Endothelial cell of umbilical vein (primary cell): Measurements from ENCODE around the gene PAN3. TPM values are rescaled to one million over a fixed set of nuclear protein-coding genes. Genes with fewer than 3 reads are reported as not detected.

Source experiments
- BruUV-seq: library from RNA; stranded (reverse); fragments of 400-500 nt; replicated peaks from 2 replicates; lab custom pipeline; 2021; lab: Mats Ljungman, UMichigan
- CTCF ChIA-PET: fragments of 300-600, 350-600 bp; sonication (Branson Sonifier 250); formaldehyde crosslinking; loops from one replicate; lab custom pipeline; 2021; ENCODE audit warnings: antibody characterized with exemption, inconsistent platforms; lab: Charles Lee
- POLR2A ChIA-PET: fragments of 300-600, 350-600 bp; sonication (Branson Sonifier 250); formaldehyde crosslinking; loops from one replicate; lab custom pipeline; 2021; ENCODE audit warnings: antibody characterized with exemption, inconsistent platforms; lab: Charles Lee
- DNase-seq: peaks from one replicate; pipeline ENCODE4 v3.0.0-alpha.2; 2011; ENCODE audit warnings: low read depth, low spot score
- FAIRE-seq: peaks from 2 replicates; lab custom pipeline; 2011; peaks lifted over from hg19 to GRCh38; lab: Jason Lieb, UNC
- H2AFZ ChIP-seq: 2 replicates; pipeline ENCODE4 v1.6.0; 2012; ENCODE audit warnings: low read depth, low read length, control low read depth, inconsistent platforms
- H3K27ac ChIP-seq: 2 replicates; pipeline ENCODE4 v1.5.1; 2011; ENCODE audit warnings: low read depth, mild to moderate bottlenecking, control low read depth, low read length, moderate library complexity; ENCODE audit not compliant: insufficient read depth
- H3K27me3 ChIP-seq, 2 experiments: 2 replicates each; pipeline versions ENCODE4 v1.6.0 to v1.6.1; 2011; ENCODE audit warnings: low read length in 2 of 2, mixed read lengths in 1 of 2; ENCODE audit not compliant: control insufficient read depth in 2 of 2, insufficient read depth in 2 of 2
- H3K36me3 ChIP-seq, 2 experiments: 2 replicates in 1 of 2; 3 replicates in 1 of 2; pipeline ENCODE4 v1.5.1; 2011; ENCODE audit warnings: low read length in 2 of 2, mild to moderate bottlenecking in 1 of 2, moderate library complexity in 1 of 2; ENCODE audit not compliant: control insufficient read depth in 2 of 2, insufficient read depth in 2 of 2; ENCODE audit errors: extremely low read depth in 1 of 2
- H3K4me1 ChIP-seq: 3 replicates; pipeline ENCODE4 v1.5.1; 2011; ENCODE audit warnings: mild to moderate bottlenecking, low read length; ENCODE audit not compliant: control insufficient read depth, insufficient read depth; ENCODE audit errors: extremely low read depth
- H3K4me2 ChIP-seq: 2 replicates; pipeline ENCODE4 v1.6.1; 2011; ENCODE audit warnings: low read length, control low read depth, mixed read lengths; ENCODE audit not compliant: insufficient read depth
- H3K4me3 ChIP-seq, 3 experiments: fragments of 200-600 bp in 1 of 3; sonication (generic), shearing (Covaris generic) in 1 of 3; replicated peaks in 1 of 3; 2 replicates each; pipeline ENCODE4 v1.5.1; 2011 to 2016; ENCODE audit warnings: control low read depth in 3 of 3, low read length in 3 of 3, mild to moderate bottlenecking in 2 of 3, inconsistent platforms in 1 of 3, low read depth in 1 of 3, moderate library complexity in 1 of 3; ENCODE audit not compliant: insufficient read depth in 1 of 3
- H3K79me2 ChIP-seq: 2 replicates; pipeline ENCODE4 v1.6.0; 2012; ENCODE audit warnings: low read length, inconsistent platforms; ENCODE audit not compliant: control insufficient read depth, insufficient read depth
- H3K9ac ChIP-seq: replicated peaks from 2 replicates; pipeline ENCODE3; 2011; ENCODE audit warnings: low read length, control low read depth; ENCODE audit not compliant: insufficient read depth; ENCODE audit errors: extremely low read depth
- H3K9me1 ChIP-seq: replicated peaks from 3 replicates; pipeline ENCODE4 v1.6.0; 2011; ENCODE audit warnings: mild to moderate bottlenecking, low read length; ENCODE audit not compliant: control insufficient read depth, insufficient read depth; ENCODE audit errors: extremely low read depth
- H3K9me3 ChIP-seq: replicated peaks from 2 replicates; pipeline ENCODE4 v1.5.1; 2012; ENCODE audit warnings: low read length, inconsistent platforms; ENCODE audit not compliant: control insufficient read depth, insufficient read depth
- H4K20me1 ChIP-seq: replicated peaks from 2 replicates; pipeline ENCODE3; 2011; ENCODE audit warnings: mild to moderate bottlenecking, low read length; ENCODE audit not compliant: control insufficient read depth, insufficient read depth; ENCODE audit errors: extremely low read depth
- EZH2 ChIP-seq: IDR thresholded peaks from 2 replicates; pipeline ENCODE4 v1.6.1; 2012; ENCODE audit warnings: borderline replicate concordance, low read depth, mild to moderate bottlenecking, moderate library complexity, low read length, inconsistent platforms; ENCODE audit not compliant: severe bottlenecking
- FOS ChIP-seq: IDR thresholded peaks from 2 replicates; pipeline ENCODE4 v1.6.1; 2011; ENCODE audit warnings: mild to moderate bottlenecking, low read length, moderate library complexity, borderline replicate concordance; ENCODE audit not compliant: insufficient read depth
- GATA2 ChIP-seq: IDR thresholded peaks from 2 replicates; pipeline ENCODE4 v1.7.0; 2011; ENCODE audit warnings: low read depth, mild to moderate bottlenecking, moderate library complexity, mixed read lengths, low read length; ENCODE audit not compliant: insufficient read length, insufficient read depth
- JUN ChIP-seq: IDR thresholded peaks from 2 replicates; pipeline ENCODE4 v1.6.1; 2011; ENCODE audit warnings: borderline replicate concordance, low read depth; ENCODE audit not compliant: insufficient read length, insufficient read depth
- MYC ChIP-seq: IDR thresholded peaks from one replicate; pipeline ENCODE4 v1.6.1; 2011; ENCODE audit warnings: mild to moderate bottlenecking, low read depth, low read length
- POLR2A ChIP-seq: IDR thresholded peaks from 2 replicates; pipeline ENCODE4 v1.6.1; 2012; ENCODE audit warnings: low read depth, mild to moderate bottlenecking, control low read depth, low read length
- POLR2AphosphoS5 ChIP-seq: IDR thresholded peaks from 2 replicates; pipeline ENCODE4 v1.6.1; 2012; ENCODE audit warnings: low read depth, mild to moderate bottlenecking, control low read depth, low read length, moderate library complexity; ENCODE audit not compliant: insufficient read depth
- dilution Hi-C: fragments of 300-500 bp; cut with MboI; formaldehyde crosslinking; loops from one replicate; pipeline ENCODE4 v1.15.0; 2019; ENCODE audit warnings: low sequenced_read_pairs; ENCODE audit not compliant: extremely low pct_ligation_motif_present
- intact Hi-C: fragments of 100-400 bp; cut with micrococcal nuclease; formaldehyde crosslinking; loops from one replicate; pipeline ENCODE4 v1.10.0; 2022
- polyA plus RNA-seq, 4 experiments: library from polyadenylated mRNA; depleted of rRNA in 3 of 4; stranded (reverse) in 3 of 4; unstranded in 1 of 4; fragments of >200 nt; gene quantifications; 2 replicates each; pipeline versions ENCODE4 v1.2.1 to v1.2.3, GENCODE V29; 2011 to 2012; ENCODE audit warnings: missing spikeins in 1 of 4
- total RNA-seq: library from RNA; stranded (reverse); gene quantifications from 2 replicates; pipeline ENCODE4 v1.2.3, GENCODE V29; 2021
- TF ChIP-seq, protein P1 (sequence below), 2 donors: IDR thresholded peaks; 1 replicate in 1 of 2; 2 replicates in 1 of 2; pipeline ENCODE4 v1.5.1; 2011; ENCODE audit warnings: low read length in 2 of 2, mild to moderate bottlenecking in 2 of 2, moderate library complexity in 2 of 2, control low read depth in 1 of 2, inconsistent platforms in 1 of 2, low read depth in 1 of 2; ENCODE audit not compliant: insufficient read depth in 1 of 2; ENCODE audit errors: extremely low read depth in 1 of 2
- TF ChIP-seq, protein P2 (sequence below): IDR thresholded peaks from 2 replicates; pipeline ENCODE4 v1.6.1; 2011; ENCODE audit not compliant: insufficient read depth, insufficient read length

The PAN3 gene
- total and polyA plus RNA-seq, 2 donors (not counting 3 experiments of a cell fraction or from before 2014, with no cell fraction given), result 8.5 to 31.9 TPM

GRCh38 chr13:28313579-28313978 lies 175.2 kb downstream of the PAN3 start:
- Histone ChIP-seq H3K36me3 (peaks cover 0 to 2% of the 10 kb centered on the region in 2 experiments), H3K9me1 (no peaks in the 10 kb centered on the region), H2AFZ (no peak overlapping the region), H3K27me3 (no peaks in the 10 kb centered on the region), H3K4me2 (no peak overlapping the region), H3K27ac (no peak overlapping the region), H3K4me1 (no peaks in the 10 kb centered on the region), H3K9me3 (no peaks in the 10 kb centered on the region), H3K9ac (no peak overlapping the region), H3K79me2 (no peaks in the 10 kb centered on the region), H3K4me3 (no peak overlapping the region), H4K20me1 (no peaks in the 10 kb centered on the region)
- FAIRE-seq, result no peak
- dilution Hi-C loops (loop anchor here (25.0 kb wide), 1 partner anchor 174 kb away; the partner anchor contains the start of gene FLT1), intact Hi-C loops (loop anchor here (1.0 to 5.0 kb wide), 4 partner anchors 323 to 483 kb away; partner anchors contain the start of gene POMP)
- ChIA-PET POLR2A (no interaction called here), CTCF (interaction anchor here (1.3 to 1.9 kb wide), 7 partner anchors 78 to 483 kb away, joined by 4 to 13 read pairs (median 9); partner anchors contain the start of gene POMP)
- peak; percentile 66 for DNase-seq
- BruUV-seq, result no TSS peak
- no peak for TF ChIP-seq FOS
- TF ChIP-seq, protein P1, sequence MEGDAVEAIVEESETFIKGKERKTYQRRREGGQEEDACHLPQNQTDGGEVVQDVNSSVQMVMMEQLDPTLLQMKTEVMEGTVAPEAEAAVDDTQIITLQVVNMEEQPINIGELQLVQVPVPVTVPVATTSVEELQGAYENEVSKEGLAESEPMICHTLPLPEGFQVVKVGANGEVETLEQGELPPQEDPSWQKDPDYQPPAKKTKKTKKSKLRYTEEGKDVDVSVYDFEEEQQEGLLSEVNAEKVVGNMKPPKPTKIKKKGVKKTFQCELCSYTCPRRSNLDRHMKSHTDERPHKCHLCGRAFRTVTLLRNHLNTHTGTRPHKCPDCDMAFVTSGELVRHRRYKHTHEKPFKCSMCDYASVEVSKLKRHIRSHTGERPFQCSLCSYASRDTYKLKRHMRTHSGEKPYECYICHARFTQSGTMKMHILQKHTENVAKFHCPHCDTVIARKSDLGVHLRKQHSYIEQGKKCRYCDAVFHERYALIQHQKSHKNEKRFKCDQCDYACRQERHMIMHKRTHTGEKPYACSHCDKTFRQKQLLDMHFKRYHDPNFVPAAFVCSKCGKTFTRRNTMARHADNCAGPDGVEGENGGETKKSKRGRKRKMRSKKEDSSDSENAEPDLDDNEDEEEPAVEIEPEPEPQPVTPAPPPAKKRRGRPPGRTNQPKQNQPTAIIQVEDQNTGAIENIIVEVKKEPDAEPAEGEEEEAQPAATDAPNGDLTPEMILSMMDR (IDR thresholded peaks at IDR 0.05; ENCODE audit: extremely low read depth in 1 of 2, insufficient read depth in 1 of 2, low read depth in 1 of 2, low read length in 2 of 2), result peak; percentile 44 to 48
- no peak for TF ChIP-seq JUN
- no peak for TF ChIP-seq GATA2
- no peak for TF ChIP-seq POLR2AphosphoS5
- no peak for TF ChIP-seq EZH2
- TF ChIP-seq, protein P2, sequence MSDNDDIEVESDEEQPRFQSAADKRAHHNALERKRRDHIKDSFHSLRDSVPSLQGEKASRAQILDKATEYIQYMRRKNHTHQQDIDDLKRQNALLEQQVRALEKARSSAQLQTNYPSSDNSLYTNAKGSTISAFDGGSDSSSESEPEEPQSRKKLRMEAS, result no peak
- TF ChIP-seq MYC, result no peak
- TF ChIP-seq POLR2A, result no peak
